ENCODE data around the gene OR2J1. TPM values are rescaled to one million over a fixed set of nuclear protein-coding genes. Genes with fewer than 3 reads are reported as not detected.
"Not testable (repeated sequence)": the region's sequence is repeated elsewhere in the genome, so short reads cannot be mapped to it uniquely, and the experiment has no call there.

Gene OR2J1
- total and polyA plus RNA-seq, 2 donors: 0.02 TPM; not detected in 1

DNA sequence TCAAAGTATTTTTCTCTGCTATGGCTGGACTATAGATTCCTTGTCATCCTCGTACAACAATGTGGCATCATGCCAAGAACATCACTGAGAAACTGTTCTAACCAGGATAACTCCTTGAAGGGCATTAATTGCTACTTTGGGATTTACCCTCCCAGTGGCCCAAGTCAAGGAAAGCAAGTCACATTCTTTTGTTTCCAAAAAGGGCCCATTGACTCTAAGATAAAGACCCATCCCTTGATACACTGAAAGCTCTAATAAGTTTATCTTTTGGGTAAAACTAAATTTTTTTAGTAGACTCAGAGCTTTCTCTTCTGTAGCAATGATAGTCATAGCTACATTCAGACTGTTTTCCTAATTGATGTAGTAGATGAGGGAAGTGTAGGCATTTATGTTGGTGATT is 8.5 kb downstream of the OR2J1 start, which contains the start of gene OR2J3:
OR2J3 (plus strand) TSS at position 301 of the 400 bp plus-strand sequence. CDS start 3,833 bp downstream, outside the sequence.
- Histone ChIP-seq H3K27me3 (ENCODE audit: control insufficient read depth in 2 of 2, insufficient read depth in 1 of 2, low read length in 1 of 2) (no peaks in the 10 kb centered on the region), H3K9me3 (ENCODE audit: control insufficient read depth in 2 of 2, insufficient read depth in 1 of 2, low read length in 1 of 2) (no peaks in the 10 kb centered on the region), H3K36me3 (ENCODE audit: control insufficient read depth in 2 of 2, insufficient read depth in 2 of 2, low read length in 1 of 2) (no peaks in the 10 kb centered on the region), H3K27ac (ENCODE audit: low read depth in 1 of 2, low read length in 1 of 2) (no peak within 1 kb of the TSS), H3K4me1 (ENCODE audit: control insufficient read depth in 2 of 2, insufficient read depth in 2 of 2, low read length in 2 of 2) (no peaks in the 10 kb centered on the region), H3K4me3 (ENCODE audit: low read length in 2 of 2) (no peak within 1 kb of the TSS)
- no peak for DNase-seq (ENCODE audit: low read depth in 6 of 9, low spot score in 9 of 9)
- WGBS: 73% methylated on average over 1 of the region's 1 CpG

GRCh38 chr6:29112135-29112534 is 12.8 kb downstream of the OR2J1 start:
- H3K4me1 ChIP-seq (ENCODE audit: control insufficient read depth in 2 of 2, insufficient read depth in 2 of 2, low read length in 2 of 2): no peaks in the 10 kb centered on the region
- 82% methylated on average over 7 of the region's 7 CpGs for WGBS

GRCh38 chr6:29114964-29115363 is 15.7 kb downstream of the OR2J1 start:
- H3K27me3 ChIP-seq (ENCODE audit: control insufficient read depth in 2 of 2, insufficient read depth in 1 of 2, low read length in 1 of 2); H3K27ac ChIP-seq (ENCODE audit: low read depth in 1 of 2, low read length in 1 of 2); H3K4me1 ChIP-seq (ENCODE audit: control insufficient read depth in 2 of 2, insufficient read depth in 2 of 2, low read length in 2 of 2); H3K9me3 ChIP-seq (ENCODE audit: control insufficient read depth in 2 of 2, insufficient read depth in 1 of 2, low read length in 1 of 2); H3K36me3 ChIP-seq (ENCODE audit: control insufficient read depth in 2 of 2, insufficient read depth in 2 of 2, low read length in 1 of 2); H3K4me3 ChIP-seq (ENCODE audit: low read length in 2 of 2); DNase-seq (ENCODE audit: low read depth in 6 of 9, low spot score in 9 of 9): not testable (repeated sequence)
- 98% methylated on average over 1 of the region's 3 CpGs for WGBS

More at GRCh38 chr6:29112135-29112534, 12.8 kb downstream of the OR2J1 start:
- H3K27me3 ChIP-seq (ENCODE audit: control insufficient read depth in 2 of 2, insufficient read depth in 1 of 2, low read length in 1 of 2): peaks cover 0 to 2% of the 10 kb centered on the region in 2 donors
- H3K36me3 ChIP-seq (ENCODE audit: control insufficient read depth in 2 of 2, insufficient read depth in 2 of 2, low read length in 1 of 2): no peaks in the 10 kb centered on the region
- no peak overlapping the region for H3K27ac ChIP-seq (ENCODE audit: low read depth in 1 of 2, low read length in 1 of 2)
- no peak overlapping the region for H3K4me3 ChIP-seq (ENCODE audit: low read length in 2 of 2)
- no peak for DNase-seq (ENCODE audit: low read depth in 6 of 9, low spot score in 9 of 9)
- H3K9me3 ChIP-seq (ENCODE audit: control insufficient read depth in 2 of 2, insufficient read depth in 1 of 2, low read length in 1 of 2): no peaks in the 10 kb centered on the region

DNA sequence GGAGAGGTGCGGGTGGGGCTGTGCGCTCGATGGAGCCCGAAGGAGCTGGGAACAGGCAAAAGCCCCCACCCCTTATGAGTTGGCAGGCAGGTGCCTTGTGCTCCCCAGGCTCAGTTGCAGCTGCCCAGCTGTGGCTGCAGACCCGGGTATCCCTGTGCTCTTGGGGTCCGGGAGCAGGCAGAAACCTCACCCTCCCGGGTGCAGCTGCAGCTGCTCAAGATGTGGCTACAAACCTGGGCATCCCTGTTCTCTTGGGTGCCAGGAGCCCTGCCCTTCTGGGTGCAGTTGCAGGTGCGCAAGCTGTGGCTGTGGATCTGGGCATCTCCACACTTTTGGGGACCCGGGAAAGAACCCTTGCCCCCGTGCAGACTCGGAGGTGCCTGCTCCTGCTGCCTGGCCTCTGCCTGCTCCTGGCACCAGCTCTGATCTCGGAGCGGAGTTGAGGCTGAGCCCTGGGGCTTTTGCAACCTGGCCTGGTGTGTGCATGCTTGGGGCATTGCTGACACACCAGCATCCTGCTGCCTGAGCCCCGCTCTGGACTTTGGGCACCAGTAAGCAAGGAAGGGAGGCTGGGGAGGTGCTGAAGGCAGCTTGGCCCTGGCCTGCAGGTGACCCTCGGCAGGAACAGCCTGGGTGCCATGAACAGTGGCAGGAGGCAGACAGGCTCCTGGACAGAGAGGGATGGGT is 30.2 kb downstream of the OR2J1 start:
- Histone ChIP-seq H3K4me3 (ENCODE audit: low read length in 2 of 2) (no peak overlapping the region), H3K36me3 (ENCODE audit: control insufficient read depth in 2 of 2, insufficient read depth in 2 of 2, low read length in 1 of 2) (no peaks in the 10 kb centered on the region), H3K9me3 (ENCODE audit: control insufficient read depth in 2 of 2, insufficient read depth in 1 of 2, low read length in 1 of 2) (no peaks in the 10 kb centered on the region), H3K4me1 (ENCODE audit: control insufficient read depth in 2 of 2, insufficient read depth in 2 of 2, low read length in 2 of 2) (no peaks in the 10 kb centered on the region), H3K27me3 (ENCODE audit: control insufficient read depth in 2 of 2, insufficient read depth in 1 of 2, low read length in 1 of 2) (no peaks in the 10 kb centered on the region), H3K27ac (ENCODE audit: low read depth in 1 of 2, low read length in 1 of 2) (no peak overlapping the region)
- 87% methylated on average over 15 of the region's 15 CpGs for WGBS
- no peak for DNase-seq (ENCODE audit: low read depth in 6 of 9, low spot score in 9 of 9)

GRCh38 chr6:29130644-29131043 is 31.4 kb downstream of the OR2J1 start:
- Histone ChIP-seq H3K36me3 (ENCODE audit: control insufficient read depth in 2 of 2, insufficient read depth in 2 of 2, low read length in 1 of 2) (no peaks in the 10 kb centered on the region), H3K9me3 (ENCODE audit: control insufficient read depth in 2 of 2, insufficient read depth in 1 of 2, low read length in 1 of 2) (no peaks in the 10 kb centered on the region), H3K4me3 (ENCODE audit: low read length in 2 of 2) (no peak overlapping the region), H3K27me3 (ENCODE audit: control insufficient read depth in 2 of 2, insufficient read depth in 1 of 2, low read length in 1 of 2) (no peaks in the 10 kb centered on the region), H3K27ac (ENCODE audit: low read depth in 1 of 2, low read length in 1 of 2) (no peak overlapping the region), H3K4me1 (ENCODE audit: control insufficient read depth in 2 of 2, insufficient read depth in 2 of 2, low read length in 2 of 2) (no peaks in the 10 kb centered on the region)
- no peak for DNase-seq (ENCODE audit: low read depth in 6 of 9, low spot score in 9 of 9)
- WGBS: 92% methylated on average over 4 of the region's 4 CpGs

DNA sequence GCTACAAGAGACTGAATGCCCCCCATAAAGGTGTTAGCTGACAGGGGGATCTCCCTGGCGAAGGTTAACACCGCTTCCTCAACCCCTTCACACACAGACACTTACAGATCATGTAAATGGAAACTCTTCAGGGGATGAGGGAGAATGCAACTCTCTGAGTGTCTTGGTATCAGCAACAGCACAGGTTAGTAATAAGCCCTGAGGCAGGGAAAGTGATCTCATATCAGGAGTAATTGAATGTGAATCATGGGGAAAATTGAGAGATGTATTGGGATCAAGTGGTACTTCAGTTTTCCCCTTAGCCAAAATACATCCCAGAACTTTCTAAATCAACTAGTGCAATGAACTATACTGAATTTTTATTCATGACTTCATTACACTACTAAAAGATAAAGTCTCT is 32.4 kb downstream of the OR2J1 start:
- no peak for DNase-seq (ENCODE audit: low read depth in 6 of 9, low spot score in 9 of 9)
- no peak overlapping the region for H3K27ac ChIP-seq (ENCODE audit: low read depth in 1 of 2, low read length in 1 of 2)
- no peak overlapping the region for H3K4me3 ChIP-seq (ENCODE audit: low read length in 2 of 2)
- H3K4me1 ChIP-seq (ENCODE audit: control insufficient read depth in 2 of 2, insufficient read depth in 2 of 2, low read length in 2 of 2): no peaks in the 10 kb centered on the region
- 82% methylated on average over 2 of the region's 2 CpGs for WGBS
- H3K9me3 ChIP-seq (ENCODE audit: control insufficient read depth in 2 of 2, insufficient read depth in 1 of 2, low read length in 1 of 2): no peaks in the 10 kb centered on the region
- no peaks in the 10 kb centered on the region for H3K27me3 ChIP-seq (ENCODE audit: control insufficient read depth in 2 of 2, insufficient read depth in 1 of 2, low read length in 1 of 2)
- no peaks in the 10 kb centered on the region for H3K36me3 ChIP-seq (ENCODE audit: control insufficient read depth in 2 of 2, insufficient read depth in 2 of 2, low read length in 1 of 2)

GRCh38 chr6:29137724-29138123 is 38.4 kb downstream of the OR2J1 start:
- no peaks in the 10 kb centered on the region for H3K9me3 ChIP-seq (ENCODE audit: control insufficient read depth in 2 of 2, insufficient read depth in 1 of 2, low read length in 1 of 2)
- no peak for DNase-seq (ENCODE audit: low read depth in 6 of 9, low spot score in 9 of 9)
- no peaks in the 10 kb centered on the region for H3K27me3 ChIP-seq (ENCODE audit: control insufficient read depth in 2 of 2, insufficient read depth in 1 of 2, low read length in 1 of 2)
- H3K36me3 ChIP-seq (ENCODE audit: control insufficient read depth in 2 of 2, insufficient read depth in 2 of 2, low read length in 1 of 2): no peaks in the 10 kb centered on the region
- no peak overlapping the region for H3K4me3 ChIP-seq (ENCODE audit: low read length in 2 of 2)
- no peaks in the 10 kb centered on the region for H3K4me1 ChIP-seq (ENCODE audit: control insufficient read depth in 2 of 2, insufficient read depth in 2 of 2, low read length in 2 of 2)
- WGBS: 97% methylated on average over 4 of the region's 4 CpGs
- H3K27ac ChIP-seq (ENCODE audit: low read depth in 1 of 2, low read length in 1 of 2): no peak overlapping the region

- H3K4me3 ChIP-seq (ENCODE audit: low read length in 2 of 2): no peak overlapping the region
- no peak overlapping the region for H3K27ac ChIP-seq (ENCODE audit: low read depth in 1 of 2, low read length in 1 of 2)
- no peak for DNase-seq (ENCODE audit: low read depth in 6 of 9, low spot score in 9 of 9)
- no peaks in the 10 kb centered on the region for H3K27me3 ChIP-seq (ENCODE audit: control insufficient read depth in 2 of 2, insufficient read depth in 1 of 2, low read length in 1 of 2)
- H3K36me3 ChIP-seq (ENCODE audit: control insufficient read depth in 2 of 2, insufficient read depth in 2 of 2, low read length in 1 of 2): no peaks in the 10 kb centered on the region
- no peaks in the 10 kb centered on the region for H3K9me3 ChIP-seq (ENCODE audit: control insufficient read depth in 2 of 2, insufficient read depth in 1 of 2, low read length in 1 of 2)
- no peaks in the 10 kb centered on the region for H3K4me1 ChIP-seq (ENCODE audit: control insufficient read depth in 2 of 2, insufficient read depth in 2 of 2, low read length in 2 of 2)
- 98% methylated on average over 1 of the region's 1 CpG for WGBS
These were observed 42.3 kb downstream of the OR2J1 start for GRCh38 chr6:29141606-29142005.

DNA sequence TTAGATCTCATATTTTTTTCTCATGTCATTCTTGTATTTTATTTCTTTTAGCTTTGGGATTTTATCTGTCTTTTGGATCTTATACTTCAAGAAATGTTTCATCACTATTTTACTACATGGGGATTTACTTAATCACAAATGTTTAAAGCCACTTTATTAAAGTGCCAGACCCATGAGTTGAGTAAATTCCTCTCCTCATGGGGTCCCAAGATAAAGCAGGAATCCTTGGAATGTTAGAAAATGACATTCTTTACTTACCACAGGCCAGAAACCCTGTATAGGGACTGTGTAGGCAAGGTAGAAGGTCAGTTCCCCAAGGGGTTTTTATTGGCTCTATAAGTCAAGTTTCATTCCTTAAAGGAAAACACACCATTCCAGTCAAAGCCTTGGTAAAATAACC is 43.0 kb downstream of the OR2J1 start:
- no peak overlapping the region for H3K27ac ChIP-seq (ENCODE audit: low read depth in 1 of 2, low read length in 1 of 2)
- no peaks in the 10 kb centered on the region for H3K36me3 ChIP-seq (ENCODE audit: control insufficient read depth in 2 of 2, insufficient read depth in 2 of 2, low read length in 1 of 2)
- no peak for DNase-seq (ENCODE audit: low read depth in 6 of 9, low spot score in 9 of 9)
- H3K27me3 ChIP-seq (ENCODE audit: control insufficient read depth in 2 of 2, insufficient read depth in 1 of 2, low read length in 1 of 2): no peaks in the 10 kb centered on the region
- no peaks in the 10 kb centered on the region for H3K9me3 ChIP-seq (ENCODE audit: control insufficient read depth in 2 of 2, insufficient read depth in 1 of 2, low read length in 1 of 2)
- H3K4me1 ChIP-seq (ENCODE audit: control insufficient read depth in 2 of 2, insufficient read depth in 2 of 2, low read length in 2 of 2): no peaks in the 10 kb centered on the region
- H3K4me3 ChIP-seq (ENCODE audit: low read length in 2 of 2): no peak overlapping the region
